Hematopoietic multipotent progenitor cell treated with erythropoietin and hydrocortisone succinate and interleukin-3 and kit ligand, for 15 days (in vitro differentiated cells): Measurements from ENCODE around the gene CACNA1C.

Experiments
- DNase-seq: peaks from one replicate; pipeline ENCODE4 v3.0.0-alpha.2; 2015; ENCODE audit warnings: low spot score

The CACNA1C gene

GRCh38 chr12:2553388-2554126, 500.8 kb downstream of the CACNA1C start:
- no peak for DNase-seq

GRCh38 chr12:2555487-2556082, 502.8 kb downstream of the CACNA1C start:
- no peak for DNase-seq

GRCh38 chr12:2557597-2557996, 504.8 kb downstream of the CACNA1C start:
- DNase-seq: no peak

- DNase-seq: no peak
Measured at GRCh38 chr12:2559931-2560330, 507.1 kb downstream of the CACNA1C start.

GRCh38 chr12:2560356-2560755, 507.6 kb downstream of the CACNA1C start:
- DNase-seq: no peak

- no peak for DNase-seq
Measured at GRCh38 chr12:2561367-2561766, 508.6 kb downstream of the CACNA1C start.

- DNase-seq: no peak
Measured at GRCh38 chr12:2562400-2562799, 509.6 kb downstream of the CACNA1C start.

- DNase-seq: no peak
Measured at GRCh38 chr12:2563709-2564108, 510.9 kb downstream of the CACNA1C start.

GRCh38 chr12:2566161-2566560, 513.4 kb downstream of the CACNA1C start:
- no peak for DNase-seq

- DNase-seq: no peak
Measured at GRCh38 chr12:2567711-2568110, 514.9 kb downstream of the CACNA1C start.

- DNase-seq: no peak
Measured at GRCh38 chr12:2570562-2570961, 517.8 kb downstream of the CACNA1C start.

GRCh38 chr12:2574355-2574935, 521.7 kb downstream of the CACNA1C start:
- DNase-seq: no peak

GRCh38 chr12:2575245-2575644, 522.5 kb downstream of the CACNA1C start:
- no peak for DNase-seq

- DNase-seq: no peak
Measured at GRCh38 chr12:2578211-2578610, 525.4 kb downstream of the CACNA1C start.

GRCh38 chr12:2578772-2579171, 526.0 kb downstream of the CACNA1C start:
- DNase-seq: no peak

GRCh38 chr12:2580821-2581220, 528.0 kb downstream of the CACNA1C start:
- DNase-seq: no peak

- DNase-seq: no peak
Measured at GRCh38 chr12:2581293-2582045, 528.7 kb downstream of the CACNA1C start.

GRCh38 chr12:2582631-2583030, 529.8 kb downstream of the CACNA1C start:
- no peak for DNase-seq

GRCh38 chr12:2583091-2583497, 530.3 kb downstream of the CACNA1C start:
- peak; percentile 39 for DNase-seq

GRCh38 chr12:2583642-2584401, 531.0 kb downstream of the CACNA1C start:
- no peak for DNase-seq

GRCh38 chr12:2586156-2587038, 533.6 kb downstream of the CACNA1C start:
- no peak for DNase-seq
